Right cardiac atrium (tissue), 5 donors: ENCODE results near the gene PLIN4. TPM values are rescaled to one million over a fixed set of nuclear protein-coding genes. Genes with fewer than 3 reads are reported as not detected.
"Not testable (repeated sequence)": the region's sequence is repeated elsewhere in the genome, so short reads cannot be mapped to it uniquely, and the experiment has no call there.

Source experiments
- ATAC-seq, 2 donors: fragments of 200-7000 bp; cut with Tn5 transposase; one replicate each; pipeline versions ENCODE4 v1.8.0 to v1.9.1; 2020; ENCODE audit warnings: moderate library complexity in 2 of 2, mild to moderate bottlenecking in 1 of 2
- DNase-seq, 3 donors: peaks; one replicate each; pipeline ENCODE4 v3.0.0-alpha.2; 2020
- H3K27ac ChIP-seq: one replicate; pipeline ENCODE4 v1.5.1; 2013; ENCODE audit warnings: mild to moderate bottlenecking, low read length, control low read depth, moderate library complexity
- H3K27me3 ChIP-seq: one replicate; pipeline ENCODE4 v1.6.1; 2013; ENCODE audit not compliant: control insufficient read depth, insufficient read depth
- H3K4me1 ChIP-seq: one replicate; pipeline ENCODE4 v1.6.1; 2013; ENCODE audit warnings: low read length; ENCODE audit not compliant: control insufficient read depth, insufficient read depth
- H3K4me3 ChIP-seq: one replicate; pipeline ENCODE4 v1.5.1; 2013; ENCODE audit warnings: low read length, control low read depth
- H3K9me3 ChIP-seq: one replicate; pipeline ENCODE4 v1.6.1; 2013; ENCODE audit warnings: low read length; ENCODE audit not compliant: control insufficient read depth
- WGBS: extraction: QIAGEN DNeasy Blood & Tissue Kit; methylation state at CpG from one replicate; pipeline ENCODE4 v1.1.7; 2013; 5-methylcytosine and 5-hydroxymethylcytosine counted together
- intact Hi-C, 4 donors: fragments of 100-400 bp; cut with DNase I; formaldehyde crosslinking; loops; one replicate each; pipeline versions ENCODE4 v1.11.0 to v1.14.0; 2022 to 2023
- polyA plus RNA-seq: library from polyadenylated mRNA; stranded (reverse); fragments of 200-250 nt; gene quantifications from one replicate; pipeline ENCODE4 v1.2.3, GENCODE V29; 2013
- total RNA-seq, 4 donors: library from RNA; stranded (reverse); fragmentation: NEBNext Ultra II Directional; extraction: Animal tissue kit (Norgen Biotek cat#: 25700); gene quantifications; one replicate each; pipeline ENCODE4 v1.2.1, GENCODE V29; 2021
- donor health status: healthy with polysubstance abuse.
- donor health status: DM: no; HTN: yes; CAD: no.
- donor health status: DM: no; HTN: no; CAD: no.
- donor health status: DM: no; HTN: yes; CAD: no; lungs with severe emphysema.
- donor health status: DM: yes; HTN: yes; CAD: no.

PLIN4 gene
- total and polyA plus RNA-seq, 5 donors = 102 to 201 (median 115) TPM

DNA sequence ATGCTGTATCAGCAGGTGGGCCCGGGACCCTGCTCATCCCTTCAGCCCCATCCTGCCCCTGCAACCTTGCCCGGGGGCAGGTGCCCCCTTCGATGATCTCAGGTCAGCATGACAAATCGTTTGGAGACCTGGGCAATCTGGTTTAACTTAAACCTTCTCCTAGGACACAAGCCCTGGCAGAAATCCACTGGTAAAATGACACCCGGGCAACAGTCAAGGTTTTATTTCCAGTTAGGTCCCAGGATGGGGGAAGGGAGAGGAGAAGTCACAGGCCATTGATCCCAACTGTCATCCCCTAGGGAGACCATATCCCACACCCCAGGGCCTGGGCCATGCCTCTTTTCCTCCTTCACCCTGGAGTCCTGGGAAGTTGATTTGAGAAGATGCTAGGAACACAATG, 18.5 kb upstream of the PLIN4 start:
- Histone ChIP-seq H3K27me3 (no peaks in the 10 kb centered on the region), H3K9me3 (no peaks in the 10 kb centered on the region), H3K27ac (no peak overlapping the region), H3K4me3 (no peak overlapping the region), H3K4me1 (no peaks in the 10 kb centered on the region)
- intact Hi-C loops = no loop called here
- DNase-seq (no peak), ATAC-seq (no peak)
- 61% methylated on average over 5 of the region's 5 CpGs for WGBS

DNA sequence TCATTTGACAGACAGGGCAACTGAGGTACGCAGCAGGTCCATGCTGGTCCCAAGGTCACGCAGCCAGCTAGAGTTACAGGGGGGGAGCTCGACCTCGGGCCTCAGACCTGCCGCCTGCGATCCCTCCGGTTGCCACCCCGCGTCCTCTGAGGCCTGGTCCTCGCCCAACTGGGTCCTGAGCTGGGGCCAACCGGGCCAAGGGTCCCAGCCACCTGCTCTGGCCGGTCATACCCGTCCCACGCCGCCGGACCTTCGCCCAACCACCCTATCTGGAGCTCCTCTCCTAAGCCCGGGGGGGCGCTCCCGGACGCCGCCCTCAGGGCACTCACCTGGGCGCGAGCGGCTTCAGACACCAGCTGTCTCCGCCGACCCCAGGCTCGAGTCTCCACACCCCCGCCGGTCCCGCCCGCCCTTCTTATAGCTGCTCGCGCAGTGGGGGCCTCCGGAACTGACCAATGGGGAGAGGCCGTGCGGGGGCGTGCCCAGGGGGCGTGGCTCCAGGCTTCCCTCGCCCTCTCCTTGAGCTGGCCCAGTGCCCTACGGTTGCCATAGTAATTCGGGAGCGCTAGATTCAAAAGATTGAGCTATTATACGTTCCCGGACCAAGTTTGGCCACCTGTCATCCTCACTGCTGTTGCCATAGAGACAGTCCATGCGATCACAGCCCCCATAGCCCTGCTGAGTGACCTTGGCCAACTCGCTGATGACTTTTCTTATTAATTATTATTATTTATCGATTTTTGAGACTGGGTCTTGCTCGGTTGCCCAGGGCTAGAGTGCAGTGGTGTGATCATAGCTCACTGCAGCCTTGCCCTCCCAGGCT, 16.8 kb upstream of the PLIN4 start, which contains the start of gene PLIN5:
Gene PLIN5, minus strand, starts transcription at position 389 of the 823 bp plus-strand sequence. CDS start 1,150 bp downstream, outside the sequence.
- ATAC-seq (peak; percentile 85 to 86), DNase-seq (peak; percentile 81 to 92 (median 90))
- Histone ChIP-seq H3K4me1 (no peaks in the 10 kb centered on the region), H3K27ac (peak within 1 kb of the TSS; percentile 33), H3K9me3 (no peaks in the 10 kb centered on the region), H3K27me3 (no peaks in the 10 kb centered on the region), H3K4me3 (peak within 1 kb of the TSS; percentile 21)
- 9% methylated on average over 49 of the region's 49 CpGs for WGBS
- intact Hi-C loops = no loop called here

DNA sequence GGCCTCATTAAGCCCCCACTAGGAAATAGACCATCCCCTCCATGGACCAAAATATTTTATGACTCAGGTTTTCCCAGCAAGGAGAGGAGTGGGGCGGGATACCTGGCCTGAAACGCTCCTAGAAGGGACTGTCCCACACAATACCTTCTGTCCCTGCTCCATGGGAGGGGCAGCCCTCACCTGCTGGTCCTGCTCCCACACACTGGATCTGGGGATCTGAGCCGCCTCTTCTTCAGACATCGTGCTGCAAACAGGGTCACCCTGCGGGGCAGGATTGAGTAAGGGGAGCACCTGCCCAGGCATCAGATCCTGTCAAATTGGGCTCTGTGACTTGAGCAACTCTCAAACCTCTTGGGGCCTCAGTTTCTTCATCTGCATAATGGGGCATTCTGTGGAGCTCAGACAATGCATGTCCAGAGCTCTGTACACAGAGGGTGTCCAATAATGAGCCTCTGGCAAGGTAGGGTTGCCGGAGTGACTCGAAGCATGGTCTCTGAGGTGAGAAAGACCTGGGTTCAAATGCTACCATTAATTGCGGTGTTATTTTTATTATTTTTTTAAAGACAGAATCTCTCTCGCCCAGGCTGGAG, 15.6 kb upstream of the PLIN4 start:
- intact Hi-C loops = no loop called here
- Histone ChIP-seq H3K9me3 (no peaks in the 10 kb centered on the region), H3K27me3 (no peaks in the 10 kb centered on the region), H3K27ac (no peak overlapping the region), H3K4me3 (no peak overlapping the region), H3K4me1 (no peaks in the 10 kb centered on the region)
- ATAC-seq (no peak), DNase-seq (no peak)
- WGBS = 84% methylated on average over 9 of the region's 9 CpGs

DNA sequence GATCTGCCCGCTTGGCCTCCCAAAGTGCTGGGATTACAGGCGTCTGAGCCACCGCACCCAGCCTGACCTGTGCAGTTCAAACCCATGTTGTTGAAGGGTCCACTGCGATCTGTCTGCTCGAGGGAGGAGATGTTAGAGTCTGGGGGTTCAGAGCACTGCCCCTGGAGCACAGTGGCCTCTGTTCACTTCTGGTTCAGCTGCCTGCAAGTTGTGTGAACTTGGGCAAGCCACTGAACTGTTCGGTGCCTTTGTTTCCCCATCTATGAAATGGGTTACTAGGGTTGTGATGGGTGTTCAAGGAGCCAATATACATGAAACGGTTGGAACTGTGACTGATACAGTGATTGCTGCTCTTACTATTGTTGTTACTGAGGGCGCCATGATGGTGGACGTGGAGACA, 15.0 kb upstream of the PLIN4 start:
- Histone ChIP-seq H3K27ac (no peak overlapping the region), H3K9me3 (no peaks in the 10 kb centered on the region), H3K27me3 (no peaks in the 10 kb centered on the region), H3K4me1 (no peaks in the 10 kb centered on the region), H3K4me3 (no peak overlapping the region)
- no peak for DNase-seq
- intact Hi-C loops = no loop called here
- 80% methylated on average over 9 of the region's 9 CpGs for WGBS
- ATAC-seq = no peak

DNA sequence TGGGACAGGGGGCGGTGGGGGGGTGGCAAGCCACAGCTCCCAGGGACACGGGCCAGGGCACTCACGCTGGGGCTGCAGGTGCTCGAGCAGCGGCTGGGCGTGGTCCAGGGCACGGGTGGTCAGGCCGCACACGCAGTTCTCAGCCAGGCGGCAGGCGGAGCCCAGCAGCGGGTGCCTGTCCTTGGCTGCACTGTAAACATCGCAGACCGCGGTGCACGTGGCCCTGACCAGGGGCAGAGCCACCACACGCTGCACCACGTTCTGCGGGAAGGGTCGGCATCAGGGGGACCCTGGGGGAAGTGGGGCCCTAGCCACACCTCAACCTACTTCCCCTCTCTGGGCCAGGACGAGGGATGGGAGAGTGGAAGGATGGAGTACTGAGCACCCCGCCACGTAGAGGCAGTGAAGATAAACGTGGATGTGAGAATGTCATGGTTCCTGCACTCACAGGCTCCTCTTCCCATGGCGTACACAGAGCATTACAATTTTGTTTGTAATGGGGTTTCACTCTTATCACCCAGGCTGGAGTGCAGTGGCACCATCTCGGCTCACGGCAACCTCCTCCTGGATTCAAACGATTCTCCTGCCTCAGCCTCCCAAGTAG, 13.4 kb upstream of the PLIN4 start:
- 61% methylated on average over 28 of the region's 28 CpGs for WGBS

DNA sequence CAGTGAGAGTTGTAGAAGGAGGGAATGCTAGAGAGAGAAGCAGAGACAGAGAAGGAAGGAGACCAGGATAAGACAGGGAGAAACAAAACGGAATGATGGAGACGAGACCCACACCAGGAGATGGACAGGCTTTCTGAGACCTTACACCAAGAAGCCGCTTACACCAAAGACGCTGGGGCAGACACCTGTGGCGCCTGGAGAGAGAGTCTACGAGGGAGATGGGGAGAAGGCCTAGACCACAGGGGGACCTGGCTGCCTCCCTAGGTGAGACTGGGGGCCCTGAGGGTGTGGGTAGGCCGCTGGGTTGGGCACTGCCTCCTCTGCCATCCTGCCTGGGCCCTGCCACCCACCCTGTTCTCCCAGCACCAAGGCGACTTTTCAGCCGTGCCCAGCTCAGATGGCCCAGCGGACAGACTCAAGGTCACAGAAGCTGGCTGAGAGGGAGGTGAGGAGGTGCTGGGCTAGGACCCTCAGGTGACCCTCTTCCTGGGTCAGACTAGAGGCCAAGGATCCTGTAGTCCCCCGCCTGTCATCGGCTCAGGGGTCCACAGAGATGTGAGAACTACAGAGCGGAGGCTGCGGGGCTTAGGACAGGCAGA, 11.7 kb upstream of the PLIN4 start:
- WGBS = 76% methylated on average over 14 of the region's 14 CpGs
- DNase-seq (peak in 1 of 3 donors; percentile 25), ATAC-seq (no peak)
- Histone ChIP-seq H3K27me3 (no peaks in the 10 kb centered on the region), H3K27ac (no peak overlapping the region), H3K4me1 (no peaks in the 10 kb centered on the region), H3K9me3 (no peaks in the 10 kb centered on the region), H3K4me3 (no peak overlapping the region)
- intact Hi-C loops = no loop called here

More for the DNA sequence above, 13.4 kb upstream of the PLIN4 start:
- intact Hi-C loops = no loop called here
- peak in 1 of 3 donors; percentile 47 for DNase-seq
- Histone ChIP-seq H3K4me3 (no peak overlapping the region), H3K4me1 (no peaks in the 10 kb centered on the region), H3K27ac (no peak overlapping the region), H3K27me3 (no peaks in the 10 kb centered on the region), H3K9me3 (no peaks in the 10 kb centered on the region)
- no peak for ATAC-seq

DNA sequence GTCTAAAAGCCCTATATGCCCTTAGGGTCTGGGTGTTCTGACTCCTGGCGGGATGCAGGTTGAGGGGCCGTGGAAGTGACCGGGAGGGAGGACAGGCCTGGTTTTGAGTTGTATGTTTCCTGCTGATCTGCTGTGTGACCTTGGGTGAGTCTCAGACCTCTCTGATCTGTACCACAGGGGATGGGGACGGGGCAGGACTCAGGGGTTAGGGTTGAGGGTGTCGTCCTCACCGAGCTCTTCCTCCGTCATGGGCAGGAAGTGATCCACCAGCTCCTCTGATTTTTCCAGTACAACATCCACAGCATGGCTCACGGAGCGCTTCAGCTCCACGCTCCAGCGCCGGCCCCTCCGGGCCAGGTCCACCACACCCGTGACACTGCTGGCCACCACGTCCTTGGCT, 10.6 kb upstream of the PLIN4 start:
- Histone ChIP-seq H3K9me3 (no peaks in the 10 kb centered on the region), H3K4me3 (no peak overlapping the region), H3K27ac (no peak overlapping the region), H3K27me3 (no peaks in the 10 kb centered on the region), H3K4me1 (no peaks in the 10 kb centered on the region)
- intact Hi-C loops = no loop called here
- WGBS = 60% methylated on average over 15 of the region's 15 CpGs
- ATAC-seq (no peak), DNase-seq (no peak)

DNA sequence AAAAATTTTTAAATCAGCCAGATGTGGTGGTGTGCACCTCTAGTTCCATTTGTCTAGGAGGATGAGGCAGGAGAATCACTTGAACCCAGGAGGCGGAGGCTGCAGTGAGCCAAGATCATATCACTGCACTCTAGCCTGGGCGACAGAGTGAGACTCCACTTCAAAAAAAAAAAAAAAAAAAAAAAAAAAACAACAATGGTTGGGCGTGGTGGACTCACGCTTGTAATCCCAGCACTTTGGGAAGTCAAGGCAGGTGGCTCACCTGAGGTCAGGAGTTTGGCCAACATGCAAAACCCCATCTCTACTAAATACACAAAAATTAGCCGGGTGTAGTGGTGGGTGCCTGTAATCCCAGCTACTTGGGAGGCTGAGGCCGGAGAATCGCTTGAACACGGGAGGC, 9.1 kb upstream of the PLIN4 start:
- ATAC-seq, DNase-seq, intact Hi-C loops, H3K27me3 ChIP-seq, H3K4me3 ChIP-seq, H3K4me1 ChIP-seq, H3K9me3 ChIP-seq, H3K27ac ChIP-seq: not testable (repeated sequence)
- WGBS = 86% methylated on average over 8 of the region's 8 CpGs

DNA sequence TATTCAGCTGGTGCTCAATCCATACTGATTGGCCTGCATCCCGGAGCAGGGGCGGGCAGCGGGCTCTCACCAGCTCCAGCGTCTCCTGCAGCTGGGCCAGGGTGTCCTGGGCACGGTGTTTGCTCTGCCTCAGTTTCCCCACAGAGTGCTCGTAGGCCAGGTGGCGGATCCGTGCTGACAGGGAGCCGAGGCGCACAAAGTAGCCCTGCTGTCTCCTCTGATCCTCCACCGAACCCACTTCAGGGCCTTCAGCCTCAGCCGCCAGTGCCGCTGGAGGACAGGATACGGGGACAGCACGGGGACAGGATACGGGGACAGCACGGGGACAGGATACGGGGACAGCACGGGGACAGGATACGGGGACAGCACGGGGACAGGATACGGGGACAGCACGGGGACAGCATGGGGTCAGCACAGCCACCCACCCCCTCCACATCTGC, 7.3 kb upstream of the PLIN4 start:
- H3K4me3 ChIP-seq = no peak overlapping the region
- WGBS = 52% methylated on average over 23 of the region's 23 CpGs
- H3K4me1 ChIP-seq = no peaks in the 10 kb centered on the region
- DNase-seq (peak in 1 of 3 donors; percentile 44), ATAC-seq (no peak)
- H3K27ac ChIP-seq = no peak overlapping the region
- no peaks in the 10 kb centered on the region for H3K9me3 ChIP-seq
- intact Hi-C loops = no loop called here
- no peaks in the 10 kb centered on the region for H3K27me3 ChIP-seq

DNA sequence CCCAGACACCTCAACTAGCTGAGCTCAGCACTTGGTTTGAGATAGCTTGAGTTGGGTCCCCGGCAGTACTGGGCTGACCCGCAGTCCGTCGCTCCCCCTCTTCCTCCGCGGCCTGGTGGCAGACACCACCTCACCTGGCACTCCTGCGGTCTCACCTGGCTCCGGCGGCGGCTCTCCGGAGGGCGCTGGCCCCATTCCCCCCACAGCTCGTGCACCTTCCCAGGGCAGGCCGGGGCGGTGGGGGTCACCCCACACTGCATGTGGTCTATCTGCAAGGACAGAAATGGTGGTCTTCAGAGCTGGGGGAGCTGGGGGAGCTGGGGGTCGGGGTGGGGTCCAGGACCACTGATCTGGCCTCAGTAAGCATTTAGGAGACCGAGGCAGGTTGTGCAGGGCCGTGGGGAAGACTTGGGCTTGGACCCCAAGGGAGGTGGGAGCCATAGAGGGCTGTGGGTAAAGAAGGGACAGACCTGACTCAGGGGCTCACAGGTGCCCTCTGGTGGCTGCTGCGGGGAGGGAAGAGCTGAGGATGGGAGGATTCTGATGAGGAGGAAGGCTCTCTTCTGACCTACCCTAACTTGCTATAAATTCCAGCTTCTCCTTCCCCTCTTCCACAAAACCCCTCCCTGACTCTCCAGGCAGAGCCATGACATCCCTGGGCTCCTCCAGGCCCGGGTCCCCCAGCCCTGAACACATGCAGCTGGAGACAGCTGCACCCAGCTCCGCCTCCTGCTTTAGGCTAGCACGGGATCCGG, 6.7 kb upstream of the PLIN4 start:
- Histone ChIP-seq H3K9me3 (no peaks in the 10 kb centered on the region), H3K27me3 (no peaks in the 10 kb centered on the region), H3K4me3 (no peak overlapping the region), H3K27ac (no peak overlapping the region), H3K4me1 (no peaks in the 10 kb centered on the region)
- intact Hi-C loops = no loop called here
- WGBS = 66% methylated on average over 23 of the region's 23 CpGs
- DNase-seq = peak in 2 of 3 donors; percentile 82 to 84
- ATAC-seq = peak; percentile 31 to 53
